ENCODE measurements around the gene SLC2A4. TPM values are rescaled to one million over a fixed set of nuclear protein-coding genes. Genes with fewer than 3 reads are reported as not detected.

Gene SLC2A4
- total and polyA plus RNA-seq, 9 donors: 0.83 to 9.8 (median 3.4) TPM

- intact Hi-C loops (cut with DNase I): no loop called here
- Histone ChIP-seq H3K4me3 (peak overlapping the region; percentile 84), H3K4me1 (ENCODE audit: insufficient read depth) (peaks cover 4% of the 10 kb centered on the region), H3K9me3 (no peaks in the 10 kb centered on the region), H3K36me3 (no peaks in the 10 kb centered on the region), H3K27ac (peak overlapping the region; percentile 78 to 81), H3K27me3 (no peaks in the 10 kb centered on the region)
- peak in 2 of 5 donors; percentile 47 to 60 for DNase-seq
- 31 to 35% (median 34%) methylated on average over 30 of the region's 30 CpGs for WGBS, 3 donors
- TF ChIP-seq EP300 (IDR thresholded peaks at IDR 0.05) (no peak), POLR2A (IDR thresholded peaks at IDR 0.05) (no peak), CTCF (IDR thresholded peaks at IDR 0.05) (no peak)
These were observed 34.2 kb downstream of the SLC2A4 start for GRCh38 chr17:7315570-7316235.

- no peak for TF ChIP-seq CTCF (IDR thresholded peaks at IDR 0.05)
- no peak for TF ChIP-seq EP300 (IDR thresholded peaks at IDR 0.05)
- no peak for TF ChIP-seq POLR2A (IDR thresholded peaks at IDR 0.05)
- Histone ChIP-seq H3K9me3 (no peaks in the 10 kb centered on the region), H3K27ac (no peak overlapping the region), H3K4me3 (no peak overlapping the region), H3K36me3 (no peaks in the 10 kb centered on the region), H3K4me1 (ENCODE audit: insufficient read depth) (peaks cover 4% of the 10 kb centered on the region), H3K27me3 (no peaks in the 10 kb centered on the region)
- WGBS, 3 donors: 77 to 82% (median 81%) methylated on average over 15 to 16 of the region's 16 CpGs
- intact Hi-C loops (cut with DNase I): no loop called here
- DNase-seq: peak in 2 of 5 donors; percentile 17 to 25
These were observed 35.8 kb downstream of the SLC2A4 start for GRCh38 chr17:7317161-7317803.

- H3K4me3 ChIP-seq: no peak overlapping the region
- TF ChIP-seq POLR2A (IDR thresholded peaks at IDR 0.05): no peak
- TF ChIP-seq EP300 (IDR thresholded peaks at IDR 0.05): no peak
- no peak for TF ChIP-seq CTCF (IDR thresholded peaks at IDR 0.05)
- peak in 2 of 5 donors; percentile 21 to 28 for DNase-seq
- no peak overlapping the region for H3K27ac ChIP-seq
- H3K36me3 ChIP-seq: no peaks in the 10 kb centered on the region
- WGBS, 3 donors: 85 to 87% (median 86%) methylated on average over 12 to 13 of the region's 13 CpGs
- no peaks in the 10 kb centered on the region for H3K27me3 ChIP-seq
- H3K4me1 ChIP-seq (ENCODE audit: insufficient read depth): peaks cover 4% of the 10 kb centered on the region
- no peaks in the 10 kb centered on the region for H3K9me3 ChIP-seq
- intact Hi-C loops (cut with DNase I): no loop called here
These were observed 36.8 kb downstream of the SLC2A4 start for GRCh38 chr17:7318121-7318860.

GRCh38 chr17:7321466-7321865 is 39.9 kb downstream of the SLC2A4 start:
- 88 to 90% (median 89%) methylated on average over 15 of the region's 15 CpGs for WGBS, 3 donors
- H3K36me3 ChIP-seq: no peaks in the 10 kb centered on the region
- TF ChIP-seq CTCF (IDR thresholded peaks at IDR 0.05) (no peak), POLR2A (IDR thresholded peaks at IDR 0.05) (no peak), EP300 (IDR thresholded peaks at IDR 0.05) (no peak)

More at GRCh38 chr17:7321466-7321865, 39.9 kb downstream of the SLC2A4 start:
- intact Hi-C loops (cut with DNase I): no loop called here
- Histone ChIP-seq H3K9me3 (no peaks in the 10 kb centered on the region), H3K27ac (no peak overlapping the region), H3K4me1 (ENCODE audit: insufficient read depth) (no peaks in the 10 kb centered on the region), H3K4me3 (no peak overlapping the region), H3K27me3 (no peaks in the 10 kb centered on the region)
- DNase-seq: peak in 1 of 5 donors; percentile 22
